Measurements from ENCODE around the gene TCF7L2. TPM values are rescaled to one million over a fixed set of nuclear protein-coding genes. Genes with fewer than 3 reads are reported as not detected.

Gene TCF7L2
- total RNA-seq, 1 experiment from 2014 or later, result 0.96 TPM

DNA sequence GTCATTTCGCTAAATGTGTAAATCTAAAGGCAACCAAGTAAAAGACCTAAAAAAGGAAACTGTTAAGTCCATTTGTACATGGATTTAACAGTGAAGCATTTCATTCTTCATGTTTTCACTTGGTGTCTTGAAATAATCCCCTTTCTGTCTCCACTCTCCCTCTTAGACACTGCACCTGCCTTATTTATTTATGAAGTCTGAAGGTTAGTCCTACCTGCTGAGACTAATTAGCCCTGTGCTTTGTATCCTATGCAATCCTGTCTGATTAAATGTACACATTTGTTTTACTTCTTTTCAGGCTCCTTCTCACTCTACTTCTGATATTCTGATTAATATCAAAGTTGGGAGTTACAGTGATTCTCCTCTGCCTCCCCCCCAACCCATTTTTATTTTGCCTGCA, 1.9 kb upstream of the TCF7L2 start:
- DNase-seq (ENCODE audit: low read depth), result no peak

DNA sequence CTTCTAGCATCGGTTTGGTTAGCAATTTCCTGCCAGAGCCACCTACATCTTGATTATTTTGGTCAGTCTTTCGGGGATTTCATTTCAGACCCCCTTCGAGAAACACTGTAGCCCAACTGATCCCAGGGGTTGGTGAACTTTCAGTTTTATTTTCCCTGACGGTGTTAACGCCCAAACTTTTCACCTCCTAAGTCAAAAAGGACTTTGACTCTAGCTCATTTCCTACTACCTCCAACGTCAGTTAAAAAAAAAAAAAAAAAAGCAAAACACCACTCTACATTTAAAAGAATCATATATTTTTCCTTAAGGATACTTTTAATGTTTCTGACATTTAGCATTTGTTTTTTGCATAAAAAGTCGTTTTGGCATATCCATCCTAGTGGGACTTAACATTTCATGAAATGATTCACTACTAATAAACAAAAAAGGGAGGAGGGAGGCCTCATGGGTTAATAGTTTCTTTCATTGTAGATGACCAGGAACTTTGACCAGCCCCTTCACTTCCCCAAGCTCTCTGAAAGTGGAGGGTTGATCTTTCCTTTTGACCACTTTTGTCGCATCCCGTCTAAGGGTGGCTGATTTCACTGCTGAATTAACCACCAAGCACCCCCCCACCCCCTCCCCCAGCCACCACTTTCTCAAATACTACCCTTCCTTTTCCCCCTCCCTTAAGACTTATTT, 764 bp upstream of the TCF7L2 start:
- DNase-seq (ENCODE audit: low read depth), result no peak

DNA sequence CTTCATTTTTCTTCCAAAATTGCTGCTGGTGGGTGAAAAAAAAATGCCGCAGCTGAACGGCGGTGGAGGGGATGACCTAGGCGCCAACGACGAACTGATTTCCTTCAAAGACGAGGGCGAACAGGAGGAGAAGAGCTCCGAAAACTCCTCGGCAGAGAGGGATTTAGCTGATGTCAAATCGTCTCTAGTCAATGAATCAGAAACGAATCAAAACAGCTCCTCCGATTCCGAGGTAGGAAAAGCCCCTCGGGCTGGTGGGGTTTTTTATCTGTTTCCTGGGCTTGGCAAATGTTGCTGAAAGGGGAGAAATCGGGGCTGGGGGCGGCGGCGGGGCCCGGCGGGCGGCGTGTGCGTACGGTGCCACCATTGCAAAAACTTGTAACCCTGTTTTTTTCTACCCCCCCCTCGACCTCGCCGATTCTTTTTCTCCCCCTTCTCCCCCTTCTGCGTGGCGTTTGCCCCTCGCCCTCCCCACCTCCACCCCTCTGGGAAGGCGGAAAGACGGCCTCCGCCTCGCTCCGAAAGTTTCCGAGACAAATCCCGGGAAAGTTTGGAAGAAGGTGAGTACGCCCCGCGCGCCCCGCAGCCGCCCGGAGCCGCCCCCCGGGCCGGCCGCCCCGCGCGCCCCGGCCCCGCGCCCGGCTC, 789 bp downstream of the TCF7L2 start:
- peak; percentile 39 for DNase-seq (ENCODE audit: low read depth)

DNA sequence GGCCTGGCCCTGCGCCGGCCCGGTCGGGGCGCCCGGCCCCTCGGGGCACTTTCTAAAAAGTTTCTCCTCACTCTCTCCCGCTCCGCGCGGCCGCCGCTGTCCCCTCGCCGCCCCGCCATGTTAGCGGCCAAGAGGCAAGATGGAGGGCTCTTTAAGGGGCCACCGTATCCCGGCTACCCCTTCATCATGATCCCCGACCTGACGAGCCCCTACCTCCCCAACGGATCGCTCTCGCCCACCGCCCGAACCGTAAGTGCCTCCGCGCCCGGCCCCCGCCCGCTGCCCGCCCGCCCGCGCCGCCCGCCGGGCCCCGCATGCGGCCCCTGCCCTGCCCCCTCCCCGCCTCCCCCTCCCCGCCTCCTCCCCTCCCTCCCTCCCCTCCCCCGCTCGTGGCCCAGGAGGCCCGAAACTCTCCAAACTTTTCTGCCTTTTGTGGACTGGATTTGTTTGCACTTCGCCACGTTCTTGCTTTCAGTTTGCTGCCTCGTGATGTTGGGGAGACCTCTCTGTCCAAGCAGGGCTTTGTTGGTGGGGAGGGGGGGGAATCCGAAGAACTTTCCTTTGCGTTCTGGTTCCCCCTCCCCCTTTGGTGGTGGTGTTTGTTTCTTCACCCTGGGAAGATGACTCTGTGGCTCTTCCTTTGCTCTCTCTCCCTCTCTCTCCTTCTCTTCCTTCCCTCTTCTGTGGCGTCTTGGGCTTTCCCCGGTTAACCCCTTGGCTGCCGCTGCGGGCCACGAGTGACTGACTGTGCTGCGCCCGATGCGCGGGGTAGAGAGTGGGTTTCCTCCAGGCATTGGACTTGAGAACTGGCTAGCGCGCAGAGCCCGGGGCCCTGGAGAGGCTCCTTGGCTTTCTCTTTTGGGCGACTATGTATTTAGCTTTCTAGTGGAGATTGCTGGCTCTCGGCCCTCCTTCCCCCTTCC, 1.6 kb downstream of the TCF7L2 start:
- DNase-seq (ENCODE audit: low read depth), result peak; percentile 63

DNA sequence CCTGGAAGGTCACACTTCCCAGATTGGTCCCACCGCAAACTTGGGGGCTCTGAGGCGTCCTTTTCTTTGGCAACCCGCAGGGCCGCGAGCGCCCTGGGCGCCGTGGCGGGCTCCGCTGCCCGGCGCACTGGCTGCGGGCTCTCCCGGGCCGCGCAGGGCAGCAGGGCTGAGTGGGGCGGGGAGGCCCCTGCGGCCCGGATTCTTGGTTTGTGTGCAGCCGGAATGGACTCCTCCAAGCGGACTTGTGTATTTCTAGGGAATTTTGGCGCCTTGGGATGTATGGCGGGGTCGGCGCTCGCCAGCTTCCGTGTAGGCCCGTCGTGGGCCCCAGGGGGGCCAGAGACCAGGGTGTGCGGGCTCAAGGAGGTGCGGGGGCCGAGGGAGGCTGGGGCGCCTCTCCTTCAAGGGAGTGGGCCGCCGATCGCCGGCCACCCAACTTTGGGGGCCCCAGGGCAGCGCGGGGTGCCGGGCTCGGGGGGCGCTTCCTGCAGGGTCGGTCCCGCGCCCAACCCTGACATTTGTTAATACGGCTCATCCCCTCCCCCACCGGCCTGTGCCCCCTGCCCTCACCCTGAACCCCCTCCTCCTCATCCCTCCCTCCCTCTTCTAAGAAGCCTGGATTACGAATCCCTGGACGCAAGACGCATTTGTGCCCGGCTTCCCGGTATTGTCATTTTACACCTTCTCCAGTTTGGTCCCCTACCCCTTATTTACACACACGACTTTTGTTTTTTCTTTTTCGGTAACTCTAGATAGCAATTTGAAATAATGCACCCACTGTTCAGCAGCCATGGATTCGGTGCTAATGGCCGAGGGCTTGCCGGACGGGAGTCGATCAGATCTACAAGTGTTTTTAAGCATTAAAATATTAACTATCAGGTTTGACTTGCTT, 2.5 kb downstream of the TCF7L2 start:
- DNase-seq (ENCODE audit: low read depth), result no peak

DNA sequence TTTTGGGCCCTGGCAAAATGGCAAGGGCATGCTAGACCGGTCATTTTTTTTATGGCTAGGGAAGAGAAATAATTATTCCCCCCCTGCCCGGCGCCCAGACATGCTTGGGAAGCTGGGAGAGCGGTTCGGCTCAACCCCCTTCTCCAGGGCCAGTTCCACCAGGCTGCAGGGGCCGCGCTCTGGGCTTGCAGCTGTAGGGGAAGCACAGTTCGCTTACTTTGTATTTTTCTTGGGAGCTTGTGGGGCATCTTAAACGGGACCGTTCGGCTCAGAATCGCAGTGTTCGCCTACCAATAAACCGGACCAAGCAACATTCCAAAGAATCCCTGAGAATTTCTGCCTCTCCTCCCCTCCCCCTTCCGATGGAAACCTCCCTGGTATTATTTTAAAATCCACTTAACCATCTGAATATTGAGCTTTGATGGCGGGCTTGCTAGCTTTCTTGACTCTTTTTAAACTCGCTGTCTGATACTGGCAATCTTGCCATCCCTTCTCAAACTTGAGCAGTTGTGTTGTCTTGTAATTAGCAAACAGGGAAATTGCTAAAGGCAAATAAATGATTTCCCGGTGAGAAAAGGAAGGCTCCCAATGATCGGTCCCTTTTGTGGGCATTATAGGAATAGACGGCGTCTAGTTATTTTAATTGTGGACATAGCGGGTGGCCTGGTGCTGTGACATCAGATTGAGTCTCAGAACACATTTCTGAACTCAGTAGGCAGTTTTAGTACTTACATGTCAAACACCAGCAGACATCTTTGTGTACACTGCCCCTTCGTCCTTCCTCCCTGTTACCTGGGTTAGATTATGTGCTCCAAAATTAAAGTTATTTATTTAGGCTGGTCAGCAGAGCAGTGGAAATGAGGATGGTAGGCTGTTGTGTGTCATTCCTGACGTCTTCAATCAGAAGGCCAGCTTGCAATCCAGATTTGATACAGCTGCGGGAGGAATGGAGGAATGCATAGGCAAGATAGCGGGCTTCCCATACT, 3.4 kb downstream of the TCF7L2 start:
- DNase-seq (ENCODE audit: low read depth), result no peak

DNA sequence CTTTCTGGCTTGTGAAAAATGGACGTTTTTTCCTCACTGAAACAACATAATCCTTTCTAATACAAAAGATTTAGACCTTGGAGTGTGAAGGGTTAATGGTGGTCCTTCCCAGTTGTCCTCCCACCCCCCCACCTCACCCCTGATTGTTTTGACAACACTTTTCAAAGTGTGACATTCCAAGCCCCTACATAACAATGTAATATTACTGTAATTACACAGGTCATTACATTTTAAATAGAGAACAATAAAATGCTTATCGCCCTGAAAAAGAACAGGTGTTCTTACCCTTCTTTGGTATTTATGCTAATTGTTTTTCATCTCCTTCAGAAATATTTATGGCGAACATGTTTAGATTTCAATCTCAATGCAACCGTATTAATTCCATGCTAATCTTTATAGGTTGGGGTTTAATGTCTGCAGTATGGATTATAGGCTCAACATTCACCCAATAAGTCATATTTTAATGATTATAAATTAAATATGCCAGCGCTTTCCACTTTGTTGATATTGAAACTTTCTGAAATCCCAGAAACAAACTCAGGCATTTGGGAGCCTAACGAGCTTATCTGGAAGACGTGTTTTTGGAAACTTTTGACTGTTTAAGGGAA, 5.0 kb downstream of the TCF7L2 start:
- no peak for DNase-seq (ENCODE audit: low read depth)

DNA sequence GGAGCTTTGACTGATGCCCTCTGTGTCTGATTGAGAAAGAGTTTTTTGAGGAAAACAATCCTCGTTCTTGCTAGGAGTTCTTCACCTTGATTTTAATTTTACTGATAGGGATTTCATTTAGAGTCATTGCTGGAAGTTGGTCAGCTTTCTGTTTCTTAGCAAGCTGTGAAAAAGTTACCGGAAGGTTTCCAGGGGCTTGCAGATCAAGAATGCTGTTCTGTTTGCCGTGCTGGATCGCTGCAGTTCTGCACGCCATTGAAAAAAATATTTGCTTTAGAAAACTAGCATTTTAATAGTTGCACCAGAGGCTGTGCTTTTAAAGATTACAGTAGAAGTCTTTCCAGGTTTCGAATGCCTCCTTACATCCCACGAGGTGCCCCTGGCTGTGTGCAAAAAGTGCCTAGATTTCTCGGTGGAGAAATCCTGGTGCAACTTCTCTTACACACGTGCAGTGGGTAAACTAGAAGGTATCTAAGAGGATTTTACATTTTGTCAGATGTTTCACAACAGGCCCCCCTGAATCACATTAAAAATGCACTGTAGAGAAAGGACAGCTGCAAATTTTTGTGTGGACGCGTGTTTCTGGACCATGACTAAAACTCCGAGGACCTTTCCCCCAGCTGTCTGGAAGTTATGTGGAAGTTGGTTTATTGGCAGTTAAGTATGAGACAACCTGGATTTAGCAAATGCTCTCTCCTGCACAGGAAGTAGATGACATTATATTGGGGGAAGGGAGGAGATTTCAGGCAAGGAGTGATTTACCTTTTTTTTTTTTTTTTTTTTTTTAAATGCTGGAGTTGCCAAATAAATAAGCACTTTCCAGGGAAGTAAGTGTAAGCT, 5.8 kb downstream of the TCF7L2 start:
- DNase-seq (ENCODE audit: low read depth), result no peak

DNA sequence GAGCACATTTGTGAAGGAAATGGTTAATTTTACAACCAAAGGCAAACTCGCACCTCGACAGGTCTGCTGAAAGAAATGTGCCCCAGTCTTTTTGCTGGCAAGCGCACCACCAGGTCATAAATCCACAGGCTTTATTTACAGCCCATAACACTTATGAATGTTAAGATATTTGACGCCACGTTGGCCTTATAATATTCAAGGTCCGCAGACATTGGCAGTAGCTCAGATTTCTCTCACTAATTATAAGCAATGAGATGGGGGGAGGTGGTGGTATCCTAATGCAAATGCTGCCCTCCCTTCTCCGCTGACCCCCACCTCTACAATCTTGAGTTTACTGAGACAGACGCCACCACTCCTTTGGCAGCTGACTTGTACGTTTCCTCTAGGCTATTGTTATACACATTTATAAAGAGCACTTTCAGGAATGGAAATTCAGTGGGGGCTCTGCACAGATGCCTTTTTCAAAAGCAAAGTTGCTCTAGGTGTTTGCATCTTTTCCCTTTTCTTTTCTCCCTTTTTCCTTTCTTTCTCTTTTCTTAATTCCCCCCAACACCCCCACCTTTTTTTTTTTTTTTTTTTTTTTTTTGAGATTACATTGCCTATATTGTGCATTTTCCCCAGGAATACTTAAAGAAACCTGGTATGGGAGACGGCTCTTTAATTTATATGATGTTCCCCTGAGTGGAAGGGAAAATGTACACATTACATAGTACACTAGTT, 6.7 kb downstream of the TCF7L2 start:
- DNase-seq (ENCODE audit: low read depth), result no peak

DNA sequence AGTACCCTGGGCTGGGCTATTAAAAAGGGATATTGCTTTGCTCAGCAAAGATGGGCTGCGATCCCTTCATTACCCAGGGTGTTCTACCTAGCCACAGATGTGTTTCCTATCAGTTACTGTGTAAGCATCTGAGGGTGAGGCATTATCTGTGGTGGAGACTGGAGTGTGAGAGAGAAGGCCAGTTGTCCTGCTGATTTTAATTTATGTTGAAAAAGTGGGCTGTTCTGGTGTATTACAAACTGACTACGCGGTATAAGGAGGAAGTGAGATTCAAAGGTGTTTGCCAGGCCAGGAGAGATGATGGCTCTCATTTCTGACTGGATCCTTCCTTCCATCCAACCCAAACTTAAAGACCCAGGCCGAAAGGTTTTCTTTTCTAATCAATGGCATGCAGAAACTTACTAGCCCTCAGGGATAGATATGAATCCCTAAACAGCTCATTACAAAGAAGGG, 7.6 kb downstream of the TCF7L2 start:
- DNase-seq (ENCODE audit: low read depth), result no peak

DNA sequence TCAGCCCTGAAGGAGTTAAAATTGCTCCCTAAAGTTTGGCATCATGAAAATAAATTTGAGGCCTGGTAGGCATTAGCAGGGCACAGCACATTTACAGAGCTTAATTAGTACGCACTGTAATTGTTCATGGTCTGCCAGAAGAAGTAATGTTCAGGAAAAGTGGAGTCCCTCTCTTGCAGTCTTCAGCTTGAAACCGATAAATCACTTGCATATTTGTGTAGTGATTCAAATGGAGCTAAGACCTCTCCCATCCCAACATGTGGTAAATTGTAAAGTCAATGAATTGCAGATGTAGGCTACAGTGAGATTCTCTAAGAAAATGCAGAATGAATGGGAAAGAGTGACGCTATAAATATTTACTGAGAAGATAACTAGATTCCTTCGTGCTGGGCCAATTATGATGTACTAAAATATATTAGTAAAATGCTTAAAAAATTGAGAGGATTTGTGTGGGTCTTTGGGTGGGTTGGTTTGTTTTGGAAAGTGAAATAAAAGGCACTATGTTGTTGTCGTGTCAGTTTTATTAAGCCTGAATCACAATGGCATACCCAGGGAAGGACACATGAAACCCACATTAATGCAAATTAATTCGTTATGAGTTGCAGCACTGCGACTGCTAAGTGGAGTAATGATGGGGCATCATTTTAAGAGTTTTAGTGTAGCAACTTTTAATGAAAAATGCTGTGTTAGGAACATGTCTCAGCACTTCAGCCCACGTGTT, 8.4 kb downstream of the TCF7L2 start:
- DNase-seq (ENCODE audit: low read depth), result peak; percentile 82

DNA sequence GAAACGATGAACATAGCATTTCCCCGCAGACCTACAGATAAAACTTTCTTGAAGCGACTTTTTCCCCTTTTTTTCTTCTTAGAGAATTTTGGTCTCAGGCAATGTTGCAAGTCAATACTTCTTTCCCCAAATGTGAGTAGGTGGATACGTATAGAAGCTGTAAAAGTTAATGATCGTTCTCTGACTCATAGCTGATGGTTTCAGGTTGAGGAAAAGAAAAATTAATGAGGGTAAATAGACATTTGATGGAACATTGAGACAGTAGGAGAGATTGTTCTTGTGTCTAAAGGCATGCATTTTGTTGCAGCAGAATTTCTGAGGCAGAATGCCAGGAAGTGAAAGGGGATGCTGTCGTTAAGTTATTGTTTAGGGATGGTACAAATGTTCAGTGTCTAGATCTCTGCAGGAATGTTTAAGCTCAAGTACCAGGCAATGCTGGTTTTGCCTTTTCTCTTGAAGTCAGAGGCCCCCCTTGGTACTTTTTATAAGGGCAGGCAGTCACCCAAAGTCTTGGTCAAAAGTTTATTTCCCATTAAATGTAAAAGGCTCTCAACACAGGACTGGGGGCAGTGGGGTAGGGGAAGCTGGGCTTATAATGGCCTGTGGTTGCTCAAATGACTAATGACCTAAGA, 9.3 kb downstream of the TCF7L2 start:
- DNase-seq (ENCODE audit: low read depth), result peak; percentile 36

DNA sequence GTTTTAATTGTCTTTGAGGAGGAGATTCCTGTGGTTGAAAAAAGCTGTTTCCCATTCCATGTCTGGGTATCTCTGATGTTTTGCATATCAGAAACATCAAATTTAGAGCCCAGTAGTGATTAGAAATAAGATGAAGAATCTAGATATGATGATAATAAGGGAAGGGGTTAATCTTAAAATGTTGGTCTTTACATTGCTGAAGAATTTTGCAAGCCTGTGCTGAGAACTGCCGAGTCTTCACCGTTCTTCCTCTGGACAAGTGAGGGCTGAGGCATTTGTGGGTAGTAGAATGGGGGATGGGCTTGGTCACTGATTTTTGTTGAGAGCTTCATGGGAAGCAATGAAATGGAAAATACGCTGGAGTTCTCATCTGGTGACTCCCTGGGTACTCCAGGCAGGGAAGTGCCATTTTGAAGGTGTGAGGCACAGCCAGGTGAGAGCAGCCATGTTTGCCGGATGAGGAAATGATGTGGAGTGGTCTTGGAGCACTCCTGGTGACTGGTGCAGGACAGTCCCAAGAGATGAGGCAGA, 10.2 kb downstream of the TCF7L2 start:
- DNase-seq (ENCODE audit: low read depth), result no peak

DNA sequence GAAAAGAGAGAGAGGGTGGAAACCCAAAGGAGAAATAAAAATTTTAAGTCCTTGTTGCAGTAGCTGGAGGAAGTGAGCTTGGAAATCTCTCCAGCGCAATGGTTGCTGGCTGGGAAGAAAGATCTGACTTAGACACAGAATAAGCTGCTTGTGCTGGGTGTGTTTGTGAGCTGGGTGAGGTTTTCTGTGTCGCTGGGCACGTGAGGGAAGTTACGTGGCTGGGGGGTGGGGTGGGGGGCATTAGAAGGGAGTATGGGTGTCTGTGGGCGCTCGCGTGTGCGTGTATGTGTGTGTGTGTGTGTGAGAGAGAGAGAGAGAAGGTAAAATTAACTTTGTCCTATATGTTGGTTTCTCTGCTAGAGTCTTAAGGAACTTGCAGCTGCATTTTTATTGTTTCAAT, 11.6 kb downstream of the TCF7L2 start:
- DNase-seq (ENCODE audit: low read depth), result no peak

DNA sequence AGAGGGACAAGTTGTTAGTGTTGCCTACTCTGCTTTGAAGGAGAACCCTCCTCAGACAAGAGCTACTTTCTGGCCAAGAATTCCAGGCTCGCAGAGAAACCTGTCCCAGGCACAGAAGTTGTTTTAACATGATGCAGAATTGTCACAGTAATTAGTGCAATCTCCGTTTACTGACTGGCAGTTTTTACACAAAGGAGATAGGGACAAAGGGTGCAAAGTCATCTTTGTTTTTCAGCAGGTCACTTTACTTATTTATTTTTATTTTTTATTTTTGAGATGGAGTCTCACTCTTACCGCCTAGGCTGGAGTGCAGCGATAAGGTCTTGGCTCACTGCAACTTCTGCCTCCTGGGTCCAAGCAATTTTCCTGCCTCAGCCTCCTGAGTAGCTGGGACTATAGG, 12.3 kb downstream of the TCF7L2 start:
- DNase-seq (ENCODE audit: low read depth), result no peak

DNA sequence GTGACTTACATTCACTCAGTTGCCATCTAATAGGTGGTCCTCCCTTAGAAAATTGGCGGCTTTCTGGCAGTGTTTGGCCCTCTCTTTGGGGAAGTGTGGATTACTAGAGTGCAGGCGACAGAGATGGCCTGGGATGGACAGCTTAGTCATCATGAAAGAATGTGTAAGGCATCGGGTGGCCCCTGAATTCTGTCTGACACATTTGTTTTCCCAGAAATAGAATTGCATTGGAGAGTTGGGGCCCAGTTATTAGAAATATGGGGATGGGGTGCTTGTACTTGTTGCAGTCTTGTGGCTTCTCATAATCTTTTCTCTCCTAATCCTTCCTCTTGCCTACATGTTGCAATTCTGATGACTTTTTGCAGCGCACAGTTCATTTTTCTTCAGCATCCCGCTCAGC, 13.8 kb downstream of the TCF7L2 start:
- peak; percentile 51 for DNase-seq (ENCODE audit: low read depth)

DNA sequence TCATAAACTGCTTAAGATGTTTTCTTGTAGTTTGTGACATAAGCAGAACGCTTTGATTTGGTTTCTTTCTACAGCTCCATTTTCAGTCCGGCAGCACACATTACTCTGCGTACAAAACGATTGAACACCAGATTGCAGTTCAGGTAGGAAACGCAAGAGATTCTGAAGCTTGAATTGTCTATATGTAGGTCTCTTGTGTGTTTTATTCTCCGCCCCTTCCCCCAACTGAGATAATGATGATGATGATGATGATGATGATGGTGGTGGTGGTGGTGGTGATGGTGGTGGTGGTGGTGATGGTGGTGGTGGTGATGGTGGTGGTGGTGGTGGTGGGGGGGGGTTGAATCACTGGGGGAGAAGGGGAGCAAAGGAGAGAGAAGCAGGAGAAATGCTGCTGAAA, 14.4 kb downstream of the TCF7L2 start:
- no peak for DNase-seq (ENCODE audit: low read depth)

All from RPMI7951 (cell line).